GM12801 (cell line): Measurements from ENCODE around the gene ELAVL1.

Experiments used
- TF ChIP-seq, protein P1 (sequence below): IDR thresholded peaks from one replicate; pipeline ENCODE4 v1.5.1; 2011; ENCODE audit warnings: control low read depth; ENCODE audit not compliant: insufficient read length; ENCODE audit errors: extremely low read depth

The ELAVL1 gene

DNA sequence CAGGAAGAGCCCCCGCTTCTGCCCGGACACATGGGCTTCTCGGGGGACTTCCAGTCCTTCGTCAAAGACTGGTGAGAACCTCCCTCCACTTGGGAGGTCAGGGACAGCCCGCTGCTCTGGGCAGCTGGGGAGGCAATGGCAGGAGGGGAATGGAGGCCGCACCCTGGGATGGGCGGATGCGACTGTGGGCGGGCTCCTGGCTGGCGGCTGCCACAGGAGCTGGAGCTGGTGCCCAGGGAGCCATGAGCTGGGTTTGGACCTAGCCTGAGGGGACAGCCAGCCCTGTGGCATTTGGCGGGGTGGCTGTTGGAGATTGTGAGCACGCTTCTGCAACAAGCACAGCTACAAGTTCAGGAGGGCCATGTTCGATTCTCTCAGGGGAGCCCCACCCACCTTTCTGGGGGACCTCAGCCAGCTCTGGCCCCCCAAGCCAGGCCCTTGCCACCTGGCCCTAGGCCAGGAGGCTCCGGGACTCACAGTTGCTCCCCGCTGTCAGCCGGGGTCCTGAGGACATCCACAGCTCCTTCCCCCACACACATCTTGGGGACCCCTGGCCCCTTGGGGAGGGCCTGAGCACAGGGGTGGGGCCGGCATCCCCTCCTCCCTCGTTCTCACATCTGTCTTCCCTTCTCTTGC lies 93.8 kb downstream of the ELAVL1 start:
- TF ChIP-seq, protein P1, sequence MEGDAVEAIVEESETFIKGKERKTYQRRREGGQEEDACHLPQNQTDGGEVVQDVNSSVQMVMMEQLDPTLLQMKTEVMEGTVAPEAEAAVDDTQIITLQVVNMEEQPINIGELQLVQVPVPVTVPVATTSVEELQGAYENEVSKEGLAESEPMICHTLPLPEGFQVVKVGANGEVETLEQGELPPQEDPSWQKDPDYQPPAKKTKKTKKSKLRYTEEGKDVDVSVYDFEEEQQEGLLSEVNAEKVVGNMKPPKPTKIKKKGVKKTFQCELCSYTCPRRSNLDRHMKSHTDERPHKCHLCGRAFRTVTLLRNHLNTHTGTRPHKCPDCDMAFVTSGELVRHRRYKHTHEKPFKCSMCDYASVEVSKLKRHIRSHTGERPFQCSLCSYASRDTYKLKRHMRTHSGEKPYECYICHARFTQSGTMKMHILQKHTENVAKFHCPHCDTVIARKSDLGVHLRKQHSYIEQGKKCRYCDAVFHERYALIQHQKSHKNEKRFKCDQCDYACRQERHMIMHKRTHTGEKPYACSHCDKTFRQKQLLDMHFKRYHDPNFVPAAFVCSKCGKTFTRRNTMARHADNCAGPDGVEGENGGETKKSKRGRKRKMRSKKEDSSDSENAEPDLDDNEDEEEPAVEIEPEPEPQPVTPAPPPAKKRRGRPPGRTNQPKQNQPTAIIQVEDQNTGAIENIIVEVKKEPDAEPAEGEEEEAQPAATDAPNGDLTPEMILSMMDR, result no peak

GRCh38 chr19:7910321-7911161 lies 94.9 kb downstream of the ELAVL1 start:
- TF ChIP-seq, protein P1, result no peak

DNA sequence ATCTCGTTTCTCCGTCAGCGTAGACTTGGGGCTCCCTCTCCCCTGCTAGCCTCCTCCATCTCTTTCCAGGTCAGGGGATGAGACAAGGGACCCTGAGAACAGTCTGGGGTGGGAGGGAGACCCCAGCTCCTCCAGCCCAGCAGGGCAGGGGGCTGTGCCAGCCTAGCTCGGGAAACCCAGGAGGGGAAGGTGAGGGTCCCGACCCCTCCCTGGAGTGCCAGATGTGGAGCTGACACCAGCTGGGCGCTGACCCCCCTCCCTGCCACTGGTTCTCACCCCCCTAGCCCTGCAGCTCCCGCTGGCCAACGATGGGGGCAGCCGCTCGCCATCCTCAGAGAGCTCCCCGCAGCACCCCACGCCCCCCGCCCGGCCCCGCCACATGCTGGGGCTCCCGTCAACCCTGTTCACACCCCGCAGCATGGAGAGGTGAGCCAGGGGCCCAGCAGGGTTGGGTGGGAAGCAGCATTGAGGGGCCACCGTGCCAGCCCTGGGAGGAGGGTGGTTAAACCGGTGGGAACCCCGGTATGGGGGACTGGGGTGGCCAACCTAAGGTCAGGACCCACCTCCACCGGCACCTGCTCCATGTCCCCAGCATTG lies 95.9 kb downstream of the ELAVL1 start:
- TF ChIP-seq, protein P1, result no peak

- TF ChIP-seq, protein P1, result no peak
Observed at GRCh38 chr19:7908742-7909461, 96.5 kb downstream of the ELAVL1 start.
